Caco-2 (cell line): Measurements from ENCODE around the gene SLC46A1. TPM values are rescaled to one million over a fixed set of nuclear protein-coding genes. Genes with fewer than 3 reads are reported as not detected.

Experiments used
- BruUV-seq: library from RNA; stranded (reverse); fragments of 400-500 nt; replicated peaks from 2 replicates; lab custom pipeline; 2021; lab: Mats Ljungman, UMichigan
- CTCF ChIA-PET: fragments of 300-600 bp; sonication (Branson Sonifier 250); formaldehyde crosslinking; loops from one replicate; lab custom pipeline; 2022; ENCODE audit warnings: antibody characterized with exemption; lab: Charles Lee
- POLR2A ChIA-PET: fragments of 300-600 bp; sonication (Branson Sonifier 250); formaldehyde crosslinking; loops from one replicate; lab custom pipeline; 2022; ENCODE audit warnings: antibody characterized with exemption; lab: Charles Lee
- DNase-seq, 2 experiments: peaks; one replicate each; pipeline versions ENCODE4 v3.0.0 to v3.0.0-alpha.2; 2020 to 2022
- H3K27me3 ChIP-seq: replicated peaks from 2 replicates; pipeline ENCODE4 v1.6.0; 2011; ENCODE audit warnings: low read length; ENCODE audit not compliant: control insufficient read depth, insufficient read depth
- H3K36me3 ChIP-seq: 2 replicates; pipeline ENCODE4 v1.5.1; 2011; ENCODE audit warnings: low read length; ENCODE audit not compliant: control insufficient read depth, insufficient read depth
- H3K4me1 ChIP-seq: fragments of 250-450 bp; sonication (Bioruptor Pico); 2 replicates; pipeline ENCODE4 v1.5.1; 2020; ENCODE audit warnings: mild to moderate bottlenecking
- H3K4me3 ChIP-seq: 2 replicates; pipeline ENCODE4 v1.5.1; 2011; ENCODE audit warnings: low read depth, mild to moderate bottlenecking, control low read depth, low read length
- H3K9me3 ChIP-seq: fragments of 250-450 bp; sonication (Bioruptor Pico); 2 replicates; pipeline ENCODE4 v1.5.1; 2020; ENCODE audit warnings: mild to moderate bottlenecking, moderate library complexity
- H3K27ac Mint-ChIP-seq: one replicate; pipeline ENCODE4 v1.8.0; 2022; ENCODE audit warnings: mixed read lengths; ENCODE audit not compliant: unreplicated experiment
- H3K27me3 Mint-ChIP-seq: one replicate; pipeline ENCODE4 v1.8.0; 2022; ENCODE audit warnings: mixed read lengths; ENCODE audit not compliant: insufficient read depth, unreplicated experiment
- H3K36me3 Mint-ChIP-seq: one replicate; pipeline ENCODE4 v1.8.0; 2022; ENCODE audit warnings: mild to moderate bottlenecking, mixed read lengths; ENCODE audit not compliant: insufficient read depth, unreplicated experiment
- H3K4me1 Mint-ChIP-seq: one replicate; pipeline ENCODE4 v1.8.0; 2022; ENCODE audit warnings: low read depth, mixed read lengths; ENCODE audit not compliant: unreplicated experiment
- H3K4me3 Mint-ChIP-seq: one replicate; pipeline ENCODE4 v1.8.0; 2022; ENCODE audit warnings: mild to moderate bottlenecking, moderate library complexity, mixed read lengths; ENCODE audit not compliant: unreplicated experiment
- H3K9me3 Mint-ChIP-seq: one replicate; pipeline ENCODE4 v1.8.0; 2022; ENCODE audit warnings: mixed read lengths; ENCODE audit not compliant: unreplicated experiment
- CTCF ChIP-seq, 2 experiments: fragments of 200-600 bp in 1 of 2; IDR thresholded peaks; 1 replicate in 1 of 2; 2 replicates in 1 of 2; pipeline versions ENCODE4 v1.5.1 to v1.8.0; 2011 to 2022; ENCODE audit warnings: antibody characterized with exemption in 1 of 2, control low read depth in 1 of 2, inconsistent platforms in 1 of 2, low read depth in 1 of 2, low read length in 1 of 2, mild to moderate bottlenecking in 1 of 2, moderate library complexity in 1 of 2; ENCODE audit not compliant: insufficient read depth in 1 of 2, severe bottlenecking in 1 of 2, unreplicated experiment in 1 of 2
- intact Hi-C: fragments of 100-400 bp; cut with micrococcal nuclease; formaldehyde crosslinking; loops from one replicate; pipeline ENCODE4 v1.10.0; 2022; ENCODE audit not compliant: unreplicated experiment
- total RNA-seq: library from RNA; stranded (reverse); gene quantifications from 2 replicates; pipeline ENCODE4 v1.2.3, GENCODE V29; 2022

The SLC46A1 gene
- total RNA-seq, 1 experiment from 2014 or later: 114 TPM

GRCh38 chr17:28406473-28406814 is 432 bp upstream of the SLC46A1 start:
- H3K4me3 Mint-ChIP-seq: peak overlapping the region; percentile 90

GRCh38 chr17:28404812-28405570 is 1.0 kb downstream of the SLC46A1 start:
- DNase-seq: no peak
- Mint-ChIP-seq H3K4me1 (peaks cover 31% of the 10 kb centered on the region), H3K9me3 (no peaks in the 10 kb centered on the region), H3K27me3 (no peaks in the 10 kb centered on the region), H3K36me3 (peaks cover 60% of the 10 kb centered on the region), H3K27ac (peak overlapping the region; percentile 72), H3K4me3 (peak overlapping the region; percentile 90)
- no peak for TF ChIP-seq CTCF (IDR thresholded peaks at IDR 0.05; ENCODE audit: insufficient read depth in 1 of 2, low read depth in 1 of 2, low read length in 1 of 2, severe bottlenecking in 1 of 2, unreplicated experiment in 1 of 2)
- CTCF ChIA-PET: interaction anchor here (0.7 to 2.3 kb wide), 6 partner anchors 10 to 70 kb away, joined by 3 to 14 read pairs (median 3); partner anchors contain the start of genes IFT20, TNFAIP1 and VTN
- Histone ChIP-seq H3K4me1 (peaks cover 56% of the 10 kb centered on the region), H3K27me3 (no peaks in the 10 kb centered on the region), H3K9me3 (no peaks in the 10 kb centered on the region), H3K36me3 (peaks cover 17% of the 10 kb centered on the region), H3K4me3 (peak overlapping the region; percentile 78)
- no TSS peak for BruUV-seq
- intact Hi-C loops: loop anchor here (2.0 to 10.0 kb wide), 2 partner anchors 20 to 170 kb away; no protein-coding TSS in a partner anchor
- POLR2A ChIA-PET: interaction anchor here (0.5 to 4.6 kb wide), 7 partner anchors 10 to 364 kb away, joined by 3 to 40 read pairs (median 5); partner anchors contain the start of genes IFT20, POLDIP2, TNFAIP1 and VTN

More at GRCh38 chr17:28406473-28406814, 432 bp upstream of the SLC46A1 start:
- POLR2A ChIA-PET: interaction anchor here (0.5 to 4.6 kb wide), 3 partner anchors 11 to 71 kb away, joined by 4 to 40 read pairs (median 18); partner anchors contain the start of genes IFT20, POLDIP2 and TNFAIP1
- Mint-ChIP-seq H3K27me3 (no peaks in the 10 kb centered on the region), H3K4me1 (peaks cover 31% of the 10 kb centered on the region), H3K27ac (peak overlapping the region; percentile 72), H3K36me3 (peaks cover 45% of the 10 kb centered on the region), H3K9me3 (no peaks in the 10 kb centered on the region)
- TF ChIP-seq CTCF (IDR thresholded peaks at IDR 0.05; ENCODE audit: insufficient read depth in 1 of 2, low read depth in 1 of 2, low read length in 1 of 2, severe bottlenecking in 1 of 2, unreplicated experiment in 1 of 2): no peak
- H3K9me3 ChIP-seq: no peaks in the 10 kb centered on the region
- CTCF ChIA-PET: interaction anchor here (2.2 to 3.0 kb wide), 3 partner anchors 10 to 60 kb away, joined by 10 to 40 read pairs (median 11); partner anchors contain the start of gene VTN
- intact Hi-C loops: loop anchor here (1.0 to 10.0 kb wide), 5 partner anchors 8 to 172 kb away; partner anchors contain the start of gene POLDIP2
- BruUV-seq: TSS peak; percentile 77
- no peaks in the 10 kb centered on the region for H3K27me3 ChIP-seq
- no peak for DNase-seq
- H3K36me3 ChIP-seq: peaks cover 13% of the 10 kb centered on the region
- peaks cover 52% of the 10 kb centered on the region for H3K4me1 ChIP-seq
- peak overlapping the region; percentile 78 for H3K4me3 ChIP-seq

GRCh38 chr17:28404461-28404811 is 1.6 kb downstream of the SLC46A1 start:
- Histone ChIP-seq H3K9me3 (no peaks in the 10 kb centered on the region), H3K4me3 (peak overlapping the region; percentile 10; the same call in 1 of the 2 replicates), H3K27me3 (no peaks in the 10 kb centered on the region), H3K36me3 (peaks cover 19% of the 10 kb centered on the region), H3K4me1 (peaks cover 53% of the 10 kb centered on the region)
- Mint-ChIP-seq H3K4me1 (peaks cover 31% of the 10 kb centered on the region), H3K4me3 (peak overlapping the region; percentile 90), H3K27ac (peak overlapping the region; percentile 72), H3K9me3 (no peaks in the 10 kb centered on the region), H3K36me3 (peaks cover 65% of the 10 kb centered on the region), H3K27me3 (no peaks in the 10 kb centered on the region)
- no peak for DNase-seq
- POLR2A ChIA-PET: interaction anchor here (1.5 to 4.6 kb wide), 4 partner anchors 10 to 69 kb away, joined by 5 to 40 read pairs (median 8); partner anchors contain the start of genes IFT20, POLDIP2, TNFAIP1 and VTN
- no TSS peak for BruUV-seq
- CTCF ChIA-PET: interaction anchor here (0.6 to 2.3 kb wide), 4 partner anchors 12 to 162 kb away, joined by 3 to 14 read pairs (median 7); partner anchors contain the start of gene VTN
- intact Hi-C loops: loop anchor here (2.0 to 10.0 kb wide), 2 partner anchors 20 to 170 kb away; no protein-coding TSS in a partner anchor
- TF ChIP-seq CTCF (IDR thresholded peaks at IDR 0.05; ENCODE audit: insufficient read depth in 1 of 2, low read depth in 1 of 2, low read length in 1 of 2, severe bottlenecking in 1 of 2, unreplicated experiment in 1 of 2): no peak
